PC-3 (cell line): ENCODE data around the gene EPS8.

ENCODE experiments used
- EZH2phosphoT487 ChIP-seq: fragments of 300-600 bp; sonication (generic); IDR thresholded peaks from 2 replicates; pipeline ENCODE4 v1.6.1; 2018; ENCODE audit warnings: mild to moderate bottlenecking, antibody characterized with exemption, low read length, borderline replicate concordance
- TF ChIP-seq, protein P1 (sequence below): fragments of 300-600 bp; sonication (generic); conservative IDR thresholded peaks from 2 replicates; pipeline ENCODE4 v1.5.1; 2017; ENCODE audit warnings: antibody characterized with exemption, low read depth, mild to moderate bottlenecking, low read length

DNA sequence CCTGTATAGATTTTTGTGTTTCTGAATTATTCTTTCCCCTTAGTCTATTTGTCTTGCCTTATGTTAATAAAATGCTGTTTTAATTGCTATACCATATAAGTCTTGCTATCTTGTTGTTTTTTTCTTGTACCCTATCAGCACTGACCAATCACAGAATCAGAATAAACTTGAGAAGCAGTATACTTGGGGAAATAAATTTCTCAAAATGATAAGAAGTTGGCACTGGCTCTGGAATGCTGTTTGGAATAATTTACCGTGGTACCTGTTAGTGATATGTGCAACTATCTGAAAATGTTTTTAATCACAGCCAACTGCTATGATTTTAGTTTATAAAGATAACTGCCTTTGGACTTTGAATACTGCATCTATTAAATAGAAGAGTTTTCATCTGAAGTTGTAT is 37.9 kb upstream of the EPS8 start:
- TF ChIP-seq, protein P1, sequence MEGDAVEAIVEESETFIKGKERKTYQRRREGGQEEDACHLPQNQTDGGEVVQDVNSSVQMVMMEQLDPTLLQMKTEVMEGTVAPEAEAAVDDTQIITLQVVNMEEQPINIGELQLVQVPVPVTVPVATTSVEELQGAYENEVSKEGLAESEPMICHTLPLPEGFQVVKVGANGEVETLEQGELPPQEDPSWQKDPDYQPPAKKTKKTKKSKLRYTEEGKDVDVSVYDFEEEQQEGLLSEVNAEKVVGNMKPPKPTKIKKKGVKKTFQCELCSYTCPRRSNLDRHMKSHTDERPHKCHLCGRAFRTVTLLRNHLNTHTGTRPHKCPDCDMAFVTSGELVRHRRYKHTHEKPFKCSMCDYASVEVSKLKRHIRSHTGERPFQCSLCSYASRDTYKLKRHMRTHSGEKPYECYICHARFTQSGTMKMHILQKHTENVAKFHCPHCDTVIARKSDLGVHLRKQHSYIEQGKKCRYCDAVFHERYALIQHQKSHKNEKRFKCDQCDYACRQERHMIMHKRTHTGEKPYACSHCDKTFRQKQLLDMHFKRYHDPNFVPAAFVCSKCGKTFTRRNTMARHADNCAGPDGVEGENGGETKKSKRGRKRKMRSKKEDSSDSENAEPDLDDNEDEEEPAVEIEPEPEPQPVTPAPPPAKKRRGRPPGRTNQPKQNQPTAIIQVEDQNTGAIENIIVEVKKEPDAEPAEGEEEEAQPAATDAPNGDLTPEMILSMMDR: no peak
- no peak for TF ChIP-seq EZH2phosphoT487
